Measurements from ENCODE around the gene MZB1. TPM values are rescaled to one million over a fixed set of nuclear protein-coding genes. Genes with fewer than 3 reads are reported as not detected.
"Not testable (repeated sequence)": the region's sequence is repeated elsewhere in the genome, so short reads cannot be mapped to it uniquely, and the experiment has no call there.

MZB1 gene
- total and polyA plus RNA-seq, 2 experiments from 2014 or later: 0.30 TPM; not detected in 1

DNA sequence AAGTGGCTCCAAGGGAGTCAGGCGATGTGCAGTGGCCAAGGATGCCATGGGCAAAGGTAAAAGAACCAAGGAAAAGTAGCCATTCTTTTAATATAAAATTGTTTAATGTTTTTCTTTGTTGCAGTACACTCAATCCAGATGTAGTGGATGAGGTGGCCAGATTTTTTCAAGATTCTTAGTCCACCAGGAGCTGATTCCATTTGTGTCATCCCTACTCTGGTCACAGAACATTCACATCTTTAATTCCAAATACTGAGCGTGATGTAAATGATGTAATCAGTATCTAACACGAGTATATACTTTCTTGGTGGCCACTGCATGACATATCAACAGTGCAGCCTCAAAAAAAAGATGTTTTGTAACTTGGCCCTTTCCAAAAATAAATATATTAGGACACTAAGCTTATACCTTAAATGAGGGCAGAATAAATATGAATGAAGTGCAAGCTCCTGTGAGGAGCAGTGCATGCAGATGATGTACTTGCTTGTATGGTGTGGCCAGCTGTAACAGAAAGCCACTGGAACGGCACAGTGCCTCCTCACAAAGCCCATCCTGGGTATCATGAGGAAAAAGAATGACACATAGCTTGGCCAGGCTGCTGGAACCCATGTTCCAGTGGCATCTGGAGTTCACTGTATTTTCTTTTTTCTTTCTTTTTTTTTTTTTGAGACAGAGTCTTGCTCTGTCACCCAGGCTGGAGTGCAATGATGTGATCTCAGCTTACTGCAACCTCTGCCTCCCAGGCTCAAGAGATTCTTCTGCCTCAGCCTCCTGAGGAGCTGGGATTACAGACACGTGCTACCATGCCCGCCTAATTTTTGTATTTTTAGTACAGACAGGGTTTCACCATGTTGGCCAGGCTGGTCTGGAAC, 20.6 kb upstream of the MZB1 start:
- H3K4me2 ChIP-seq: no peak overlapping the region
- H3K27ac ChIP-seq: no peak overlapping the region
- H3K4me3 ChIP-seq: no peak overlapping the region
- no peaks in the 10 kb centered on the region for H3K79me2 ChIP-seq
- no peaks in the 10 kb centered on the region for H3K27me3 ChIP-seq
- no peaks in the 10 kb centered on the region for H3K4me1 ChIP-seq (ENCODE audit: insufficient read depth)
- 86% methylated on average over 6 of the region's 6 CpGs for WGBS (ENCODE audit: low lambda C conversion rate, missing lambda C conversion rate)
- DNase-seq (ENCODE audit: low spot score): no peak
- TF ChIP-seq, protein P1, sequence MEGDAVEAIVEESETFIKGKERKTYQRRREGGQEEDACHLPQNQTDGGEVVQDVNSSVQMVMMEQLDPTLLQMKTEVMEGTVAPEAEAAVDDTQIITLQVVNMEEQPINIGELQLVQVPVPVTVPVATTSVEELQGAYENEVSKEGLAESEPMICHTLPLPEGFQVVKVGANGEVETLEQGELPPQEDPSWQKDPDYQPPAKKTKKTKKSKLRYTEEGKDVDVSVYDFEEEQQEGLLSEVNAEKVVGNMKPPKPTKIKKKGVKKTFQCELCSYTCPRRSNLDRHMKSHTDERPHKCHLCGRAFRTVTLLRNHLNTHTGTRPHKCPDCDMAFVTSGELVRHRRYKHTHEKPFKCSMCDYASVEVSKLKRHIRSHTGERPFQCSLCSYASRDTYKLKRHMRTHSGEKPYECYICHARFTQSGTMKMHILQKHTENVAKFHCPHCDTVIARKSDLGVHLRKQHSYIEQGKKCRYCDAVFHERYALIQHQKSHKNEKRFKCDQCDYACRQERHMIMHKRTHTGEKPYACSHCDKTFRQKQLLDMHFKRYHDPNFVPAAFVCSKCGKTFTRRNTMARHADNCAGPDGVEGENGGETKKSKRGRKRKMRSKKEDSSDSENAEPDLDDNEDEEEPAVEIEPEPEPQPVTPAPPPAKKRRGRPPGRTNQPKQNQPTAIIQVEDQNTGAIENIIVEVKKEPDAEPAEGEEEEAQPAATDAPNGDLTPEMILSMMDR (IDR thresholded peaks at IDR 0.05; ENCODE audit: poor library complexity): no peak
- TF ChIP-seq EZH2phosphoT487 (IDR thresholded peaks at IDR 0.05; ENCODE audit: low read depth, severe bottlenecking, unreplicated experiment) (no peak), EZH2 (IDR thresholded peaks at IDR 0.05; ENCODE audit: borderline replicate concordance) (no peak)
- no peaks in the 10 kb centered on the region for H3K36me3 ChIP-seq (replicated peaks; ENCODE audit: insufficient read depth, low read depth)
- no peaks in the 10 kb centered on the region for H3K9me3 ChIP-seq (ENCODE audit: low read depth)
- H2AFZ ChIP-seq: no peak overlapping the region
- H3K9me2 ChIP-seq (replicated peaks; ENCODE audit: insufficient read depth): no peaks in the 10 kb centered on the region
- no peaks in the 10 kb centered on the region for H4K20me1 ChIP-seq (ENCODE audit: insufficient read depth, poor library complexity, severe bottlenecking)

DNA sequence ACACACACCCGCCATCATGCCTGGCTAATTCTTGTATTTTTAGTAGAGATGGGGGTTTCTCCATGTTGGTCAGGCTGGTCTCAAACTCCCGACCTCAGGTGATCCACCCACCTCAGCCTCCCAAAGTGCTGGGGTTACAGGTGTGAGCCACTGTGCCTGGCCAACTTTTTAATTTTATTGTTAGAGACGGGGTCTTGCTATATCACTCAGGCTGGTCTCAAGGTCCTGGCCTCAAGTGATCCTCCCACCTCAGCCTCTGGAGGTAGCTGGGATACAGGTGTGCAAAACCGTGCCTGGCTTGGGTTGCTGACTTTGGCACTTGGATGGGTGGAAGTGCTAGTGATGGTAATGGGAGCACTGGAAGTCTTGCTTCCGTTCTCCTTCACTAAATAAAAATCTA, 19.4 kb upstream of the MZB1 start:
- 89% methylated on average over 5 of the region's 5 CpGs for WGBS (ENCODE audit: low lambda C conversion rate, missing lambda C conversion rate)

DNA sequence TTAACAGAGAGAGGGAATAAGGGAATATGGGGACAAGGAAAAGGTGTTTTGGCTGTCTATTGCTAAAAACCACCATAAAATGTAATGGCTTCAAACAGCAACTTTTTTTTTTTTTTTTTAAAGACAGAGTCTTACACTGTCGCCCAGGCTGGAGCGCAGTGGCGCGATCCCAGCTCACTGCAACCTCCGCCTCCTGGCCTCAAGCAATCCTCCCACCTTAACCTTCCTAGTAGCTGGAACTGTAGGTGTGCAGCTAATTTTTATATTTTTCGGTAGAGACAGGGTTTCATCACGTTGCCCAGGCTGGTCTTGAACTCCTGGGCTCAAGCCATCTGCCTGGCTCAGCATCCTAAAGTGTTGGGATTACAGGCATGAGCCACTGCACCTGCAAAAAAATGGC, 18.5 kb upstream of the MZB1 start:
- 97% methylated on average over 7 of the region's 7 CpGs for WGBS (ENCODE audit: low lambda C conversion rate, missing lambda C conversion rate)
- Histone ChIP-seq H3K9me3 (ENCODE audit: low read depth) (no peaks in the 10 kb centered on the region), H4K20me1 (ENCODE audit: insufficient read depth, poor library complexity, severe bottlenecking) (no peaks in the 10 kb centered on the region), H3K4me2 (no peak overlapping the region), H3K36me3 (replicated peaks; ENCODE audit: insufficient read depth, low read depth) (no peaks in the 10 kb centered on the region), H3K4me1 (ENCODE audit: insufficient read depth) (peaks cover 6% of the 10 kb centered on the region), H3K9me2 (replicated peaks; ENCODE audit: insufficient read depth) (no peaks in the 10 kb centered on the region), H3K79me2 (no peaks in the 10 kb centered on the region), H3K27me3 (no peaks in the 10 kb centered on the region), H3K27ac (no peak overlapping the region), H3K4me3 (no peak overlapping the region), H2AFZ (no peak overlapping the region)
- TF ChIP-seq EZH2 (IDR thresholded peaks at IDR 0.05; ENCODE audit: borderline replicate concordance) (no peak), EZH2phosphoT487 (IDR thresholded peaks at IDR 0.05; ENCODE audit: low read depth, severe bottlenecking, unreplicated experiment) (no peak)
- TF ChIP-seq, protein P1 (IDR thresholded peaks at IDR 0.05; ENCODE audit: poor library complexity): no peak
- no peak for DNase-seq (ENCODE audit: low spot score)

More for the DNA sequence above, 19.4 kb upstream of the MZB1 start:
- H3K4me3 ChIP-seq; H3K9me2 ChIP-seq (replicated peaks; ENCODE audit: insufficient read depth); H2AFZ ChIP-seq; H3K27ac ChIP-seq; DNase-seq (ENCODE audit: low spot score); H3K4me2 ChIP-seq; H3K36me3 ChIP-seq (replicated peaks; ENCODE audit: insufficient read depth, low read depth); H3K9me3 ChIP-seq (ENCODE audit: low read depth); H3K4me1 ChIP-seq (ENCODE audit: insufficient read depth); H3K27me3 ChIP-seq; H4K20me1 ChIP-seq (ENCODE audit: insufficient read depth, poor library complexity, severe bottlenecking); H3K79me2 ChIP-seq: not testable (repeated sequence)

DNA sequence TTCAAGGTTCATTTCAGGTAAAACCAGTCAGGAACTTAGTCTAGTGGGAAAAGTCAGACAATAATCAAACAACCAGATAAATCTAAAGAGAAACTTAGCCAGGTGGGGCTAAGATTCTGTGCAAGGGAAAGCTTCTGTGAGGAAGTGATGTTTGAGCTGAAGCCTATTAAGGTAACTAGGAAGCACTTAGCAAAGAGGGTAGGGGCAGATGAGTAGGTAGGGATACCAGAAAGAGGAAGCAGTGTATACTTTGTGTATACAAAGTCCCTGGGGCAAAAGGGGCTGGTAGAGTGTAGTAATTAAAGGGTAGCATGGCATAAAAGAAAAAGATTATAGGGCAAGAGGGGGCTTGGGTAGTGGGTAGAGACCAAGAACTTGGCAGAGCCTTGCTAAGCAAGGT, 17.8 kb upstream of the MZB1 start:
- Histone ChIP-seq H3K27ac (no peak overlapping the region), H3K4me2 (no peak overlapping the region), H3K4me1 (ENCODE audit: insufficient read depth) (peaks cover 6% of the 10 kb centered on the region), H2AFZ (no peak overlapping the region), H3K36me3 (replicated peaks; ENCODE audit: insufficient read depth, low read depth) (no peaks in the 10 kb centered on the region), H3K27me3 (no peaks in the 10 kb centered on the region), H3K9me2 (replicated peaks; ENCODE audit: insufficient read depth) (no peaks in the 10 kb centered on the region), H3K9me3 (ENCODE audit: low read depth) (no peaks in the 10 kb centered on the region), H3K4me3 (no peak overlapping the region), H3K79me2 (no peaks in the 10 kb centered on the region), H4K20me1 (ENCODE audit: insufficient read depth, poor library complexity, severe bottlenecking) (no peaks in the 10 kb centered on the region)
- DNase-seq (ENCODE audit: low spot score): no peak
- no peak for TF ChIP-seq EZH2 (IDR thresholded peaks at IDR 0.05; ENCODE audit: borderline replicate concordance)
- TF ChIP-seq EZH2phosphoT487 (IDR thresholded peaks at IDR 0.05; ENCODE audit: low read depth, severe bottlenecking, unreplicated experiment): no peak
- TF ChIP-seq, protein P1 (IDR thresholded peaks at IDR 0.05; ENCODE audit: poor library complexity): no peak
